SK-N-SH (cell line): ENCODE data around the gene LNPEP. TPM values are rescaled to one million over a fixed set of nuclear protein-coding genes. Genes with fewer than 3 reads are reported as not detected.

ENCODE experiments used
- CTCF ChIA-PET: fragments of 300-600, 350-600 bp; formaldehyde crosslinking; extraction: SDS; loops from one replicate; lab custom pipeline; 2021; lab: Yijun Ruan, JAX
- POLR2A ChIA-PET: fragments of 350-600 bp; sonication (Branson Sonifier 250); formaldehyde crosslinking; extraction: SDS; loops from one replicate; lab custom pipeline; 2020; ENCODE audit warnings: antibody characterized with exemption, inconsistent platforms; lab: Yijun Ruan, JAX
- DNase-seq: peaks from one replicate; pipeline ENCODE4 v3.0.0; 2012
- H2AFZ ChIP-seq: fragments of 200-600 bp; sonication (generic); 2 replicates; pipeline ENCODE4 v1.8.1; 2016; ENCODE audit warnings: antibody characterized with exemption, mild to moderate bottlenecking, low read depth
- H3F3A ChIP-seq: fragments of 200-600 bp; sonication (generic); replicated peaks from 2 replicates; pipeline ENCODE3; 2016; ENCODE audit warnings: antibody characterized with exemption, mild to moderate bottlenecking; ENCODE audit not compliant: insufficient read depth
- H3K27ac ChIP-seq, 2 experiments: fragments of 200-500 bp in 1 of 2; fragments of 200-600 bp in 1 of 2; sonication (Bioruptor generic) in 1 of 2; sonication (generic), shearing (Covaris generic) in 1 of 2; 2 replicates each; pipeline versions ENCODE4 v1.5.1 to v1.6.1; 2014 to 2016; ENCODE audit warnings: low read depth in 2 of 2, inconsistent platforms in 1 of 2, low read length in 1 of 2, mild to moderate bottlenecking in 1 of 2, mixed read lengths in 1 of 2
- H3K27me3 ChIP-seq: fragments of 200-600 bp; sonication (generic), shearing (Covaris generic); 2 replicates; pipeline ENCODE4 v1.6.1; 2016; ENCODE audit warnings: mixed run types; ENCODE audit not compliant: insufficient read depth
- H3K36me3 ChIP-seq, 2 experiments: fragments of 200-500 bp in 1 of 2; fragments of 200-600 bp in 1 of 2; sonication (Bioruptor generic) in 1 of 2; sonication (generic) in 1 of 2; replicated peaks in 1 of 2; 2 replicates each; pipeline versions ENCODE3 to v1.5.1; 2014 to 2016; ENCODE audit warnings: low read length in 1 of 2, mild to moderate bottlenecking in 1 of 2; ENCODE audit not compliant: insufficient read depth in 2 of 2, control insufficient read depth in 1 of 2
- H3K4me1 ChIP-seq, 2 experiments: fragments of 200-500 bp in 1 of 2; fragments of 200-600 bp in 1 of 2; sonication (Bioruptor generic) in 1 of 2; sonication (generic), shearing (Covaris generic) in 1 of 2; 2 replicates each; pipeline versions ENCODE4 v1.5.1 to v1.6.1; 2014 to 2016; ENCODE audit warnings: low read depth in 1 of 2, low read length in 1 of 2, mixed run types in 1 of 2; ENCODE audit not compliant: insufficient read depth in 2 of 2, control insufficient read depth in 1 of 2
- H3K4me2 ChIP-seq: fragments of 200-600 bp; sonication (generic), shearing (Covaris generic); 2 replicates; pipeline ENCODE4 v1.6.1; 2017; ENCODE audit warnings: mixed run types
- H3K4me3 ChIP-seq, 2 experiments: fragments of 200-500 bp in 1 of 2; fragments of 200-600 bp in 1 of 2; sonication (Bioruptor generic) in 1 of 2; sonication (generic), shearing (Covaris generic) in 1 of 2; 2 replicates each; pipeline versions ENCODE4 v1.5.1 to v1.8.1; 2014 to 2016; ENCODE audit warnings: low read depth in 2 of 2, inconsistent platforms in 1 of 2, low read length in 1 of 2, mild to moderate bottlenecking in 1 of 2, mixed read lengths in 1 of 2, moderate library complexity in 1 of 2
- H3K79me2 ChIP-seq: fragments of 200-600 bp; sonication (generic); 2 replicates; pipeline ENCODE4 v1.8.1; 2017; ENCODE audit warnings: mild to moderate bottlenecking; ENCODE audit not compliant: insufficient read depth
- H3K9ac ChIP-seq: fragments of 200-600 bp; sonication (generic); 2 replicates; pipeline ENCODE4 v1.6.1; 2017; ENCODE audit warnings: mixed run types
- H3K9me2 ChIP-seq: fragments of 200-600 bp; sonication (generic); 2 replicates; pipeline ENCODE4 v1.6.1; 2017; ENCODE audit warnings: mixed run types
- H3K9me3 ChIP-seq: fragments of 200-600 bp; sonication (generic); 2 replicates; pipeline ENCODE4 v1.6.1; 2017; ENCODE audit warnings: mixed run types, mild to moderate bottlenecking, moderate library complexity
- H4K20me1 ChIP-seq: fragments of 200-600 bp; sonication (generic); 2 replicates; pipeline ENCODE4 v1.6.1; 2017; ENCODE audit warnings: mild to moderate bottlenecking, mixed run types; ENCODE audit not compliant: insufficient read depth
- CHD2 ChIP-seq: fragments of 150-350 bp; IDR thresholded peaks from 2 replicates; pipeline ENCODE4 v1.6.1; 2018; ENCODE audit warnings: low read length; ENCODE audit not compliant: partially characterized antibody
- FOSL2 ChIP-seq: IDR thresholded peaks from 2 replicates; pipeline ENCODE4 v1.4.0; 2012; ENCODE audit warnings: low read depth, mild to moderate bottlenecking, moderate library complexity, borderline replicate concordance
- FOXJ3 ChIP-seq: sonication (generic); formaldehyde crosslinking; IDR thresholded peaks from 2 replicates; pipeline ENCODE4 v1.5.1; 2020; ENCODE audit warnings: mild to moderate bottlenecking, missing genetic modification reagents
- FOXM1 ChIP-seq: IDR thresholded peaks from 2 replicates; pipeline ENCODE4 v1.4.0; 2012; ENCODE audit warnings: low read depth, mild to moderate bottlenecking
- GATA2 ChIP-seq: sonication (generic); formaldehyde crosslinking; IDR thresholded peaks from 2 replicates; pipeline ENCODE4 v1.5.0; 2020; ENCODE audit warnings: mild to moderate bottlenecking, missing genetic modification reagents
- JUND ChIP-seq: IDR thresholded peaks from 2 replicates; pipeline ENCODE4 v1.4.0; 2012
- MEF2A ChIP-seq: IDR thresholded peaks from 2 replicates; pipeline ENCODE4 v1.4.0; 2012; ENCODE audit warnings: low read depth, borderline replicate concordance
- MXI1 ChIP-seq: IDR thresholded peaks from 2 replicates; pipeline ENCODE4 v1.6.1; 2012; ENCODE audit warnings: mild to moderate bottlenecking, low read depth, low read length, improper control_type of control experiment
- NRF1 ChIP-seq: IDR thresholded peaks from 2 replicates; pipeline ENCODE4 v1.6.1; 2012; ENCODE audit warnings: low read depth, mild to moderate bottlenecking, low read length
- RAD21 ChIP-seq: IDR thresholded peaks from 2 replicates; pipeline ENCODE4 v1.6.1; 2012; ENCODE audit warnings: mild to moderate bottlenecking, low read length
- RCOR1 ChIP-seq: fragments of 150-350 bp; IDR thresholded peaks from 2 replicates; pipeline ENCODE4 v1.6.1; 2017; ENCODE audit warnings: antibody characterized with exemption, low read length
- RFX5 ChIP-seq: IDR thresholded peaks from 2 replicates; pipeline ENCODE4 v1.6.1; 2012; ENCODE audit warnings: mild to moderate bottlenecking, improper control_type of control experiment, low read length
- RXRA ChIP-seq: IDR thresholded peaks from 2 replicates; pipeline ENCODE4 v1.4.0; 2012; ENCODE audit warnings: low read depth, mild to moderate bottlenecking, borderline replicate concordance
- SIN3A ChIP-seq: IDR thresholded peaks from 2 replicates; pipeline ENCODE4 v1.6.1; 2012; ENCODE audit warnings: low read depth, mild to moderate bottlenecking, low read length, moderate library complexity, borderline replicate concordance
- SMC3 ChIP-seq: IDR thresholded peaks from 2 replicates; pipeline ENCODE4 v1.6.1; 2012; ENCODE audit warnings: low read depth, low read length, improper control_type of control experiment
- USF1 ChIP-seq: IDR thresholded peaks from 2 replicates; pipeline ENCODE4 v1.4.0; 2012; ENCODE audit warnings: low read depth, borderline replicate concordance
- YY1 ChIP-seq: IDR thresholded peaks from 2 replicates; pipeline ENCODE4 v1.4.0; 2012; ENCODE audit warnings: low read depth, mild to moderate bottlenecking
- WGBS: methylation state at CpG from one replicate; pipeline ENCODE4 v1.1.6; 2017; ENCODE audit warnings: low lambda C conversion rate; 5-methylcytosine and 5-hydroxymethylcytosine counted together
- polyA plus RNA-seq, 3 experiments: library from polyadenylated mRNA; depleted of rRNA; stranded (reverse); fragments of >200 nt; gene quantifications; 2 replicates each; pipeline ENCODE4 v1.2.3, GENCODE V29; 2012
- TF ChIP-seq, protein P1 (sequence below): fragments of 150-350 bp; IDR thresholded peaks from 2 replicates; pipeline ENCODE4 v1.6.1; 2016; ENCODE audit warnings: mild to moderate bottlenecking, low read depth, low read length
- TF ChIP-seq, protein P2 (sequence below): IDR thresholded peaks from 2 replicates; pipeline ENCODE4; 2012

Gene LNPEP
- polyA plus RNA-seq, 1 of the 3 experiments (the other 2 are of a cell fraction) = 4.3 TPM

DNA sequence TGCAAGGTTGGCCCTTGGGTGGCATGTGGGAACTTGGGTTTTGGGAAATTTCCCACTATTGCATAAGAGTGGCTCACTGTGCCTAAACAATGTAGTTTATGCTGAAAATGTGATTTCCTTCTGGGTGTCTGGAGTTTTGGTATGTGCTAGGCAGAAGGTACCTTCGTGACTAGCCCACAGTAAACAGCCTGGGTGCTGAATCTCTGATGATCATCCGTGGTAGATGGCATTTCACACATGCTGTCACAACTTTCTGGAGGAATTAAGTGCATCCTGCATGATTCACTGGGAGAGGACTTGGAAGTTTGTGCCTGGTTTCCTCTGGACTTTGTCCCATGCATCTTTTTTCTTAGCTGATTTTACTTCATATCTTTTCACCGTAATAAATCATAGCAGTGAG is 64.5 kb downstream of the LNPEP start:
- TF ChIP-seq RAD21 (no peak), CHD2 (no peak), RFX5 (no peak), MXI1 (no peak), FOXJ3 (no peak), JUND (no peak), RXRA (no peak), USF1 (no peak), NRF1 (no peak), MEF2A (no peak), GATA2 (CRISPR knock-in tag) (no peak), FOSL2 (no peak), SMC3 (no peak), RCOR1 (no peak), FOXM1 (no peak), YY1 (no peak), SIN3A (no peak)
- TF ChIP-seq, protein P1, sequence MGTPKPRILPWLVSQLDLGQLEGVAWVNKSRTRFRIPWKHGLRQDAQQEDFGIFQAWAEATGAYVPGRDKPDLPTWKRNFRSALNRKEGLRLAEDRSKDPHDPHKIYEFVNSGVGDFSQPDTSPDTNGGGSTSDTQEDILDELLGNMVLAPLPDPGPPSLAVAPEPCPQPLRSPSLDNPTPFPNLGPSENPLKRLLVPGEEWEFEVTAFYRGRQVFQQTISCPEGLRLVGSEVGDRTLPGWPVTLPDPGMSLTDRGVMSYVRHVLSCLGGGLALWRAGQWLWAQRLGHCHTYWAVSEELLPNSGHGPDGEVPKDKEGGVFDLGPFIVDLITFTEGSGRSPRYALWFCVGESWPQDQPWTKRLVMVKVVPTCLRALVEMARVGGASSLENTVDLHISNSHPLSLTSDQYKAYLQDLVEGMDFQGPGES = no peak
- TF ChIP-seq, protein P2, sequence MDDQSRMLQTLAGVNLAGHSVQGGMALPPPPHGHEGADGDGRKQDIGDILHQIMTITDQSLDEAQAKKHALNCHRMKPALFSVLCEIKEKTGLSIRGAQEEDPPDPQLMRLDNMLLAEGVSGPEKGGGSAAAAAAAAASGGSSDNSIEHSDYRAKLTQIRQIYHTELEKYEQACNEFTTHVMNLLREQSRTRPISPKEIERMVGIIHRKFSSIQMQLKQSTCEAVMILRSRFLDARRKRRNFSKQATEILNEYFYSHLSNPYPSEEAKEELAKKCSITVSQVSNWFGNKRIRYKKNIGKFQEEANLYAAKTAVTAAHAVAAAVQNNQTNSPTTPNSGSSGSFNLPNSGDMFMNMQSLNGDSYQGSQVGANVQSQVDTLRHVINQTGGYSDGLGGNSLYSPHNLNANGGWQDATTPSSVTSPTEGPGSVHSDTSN = no peak
- no peak overlapping the region for H2AFZ ChIP-seq
- DNase-seq = no peak
- 94% methylated on average over 3 of the region's 3 CpGs for WGBS
- H3K4me1 ChIP-seq = no peaks in the 10 kb centered on the region
- H3K4me2 ChIP-seq = no peak overlapping the region
- H3F3A ChIP-seq = peaks cover 7% of the 10 kb centered on the region
- H3K9me2 ChIP-seq = no peaks in the 10 kb centered on the region
- H3K9ac ChIP-seq = no peak overlapping the region
- POLR2A ChIA-PET = no interaction called here
- no peaks in the 10 kb centered on the region for H3K27me3 ChIP-seq
- no peaks in the 10 kb centered on the region for H3K9me3 ChIP-seq
- CTCF ChIA-PET = no interaction called here
- H3K79me2 ChIP-seq = no peaks in the 10 kb centered on the region
- H3K27ac ChIP-seq = no peak overlapping the region
- peaks cover 23 to 30% of the 10 kb centered on the region in 2 experiments for H3K36me3 ChIP-seq
- no peak overlapping the region for H3K4me3 ChIP-seq
- H4K20me1 ChIP-seq = no peaks in the 10 kb centered on the region
